ENCODE data around the gene TMEM132A.

DNA sequence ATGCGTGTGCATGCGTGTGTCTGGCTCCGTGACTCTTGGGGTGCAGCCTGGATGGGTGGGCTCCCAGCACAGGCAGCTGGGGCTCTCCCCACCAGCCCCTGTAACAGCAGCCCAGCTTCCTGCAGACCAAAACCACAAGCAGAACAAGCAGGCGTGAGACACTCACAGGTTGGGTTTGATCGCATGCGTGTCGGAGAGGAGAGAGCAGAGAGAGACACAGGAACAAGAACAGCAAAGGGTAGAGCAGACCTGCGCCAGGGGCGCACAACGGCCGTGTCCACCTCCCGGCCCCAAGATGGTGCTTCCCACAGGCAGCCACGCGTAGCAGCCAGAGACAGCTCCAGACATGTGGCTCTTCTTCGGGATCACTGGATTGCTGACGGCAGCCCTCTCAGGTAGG, 47.3 kb downstream of the TMEM132A start, which contains the start of gene CD6:
- TF ChIP-seq, protein P1, sequence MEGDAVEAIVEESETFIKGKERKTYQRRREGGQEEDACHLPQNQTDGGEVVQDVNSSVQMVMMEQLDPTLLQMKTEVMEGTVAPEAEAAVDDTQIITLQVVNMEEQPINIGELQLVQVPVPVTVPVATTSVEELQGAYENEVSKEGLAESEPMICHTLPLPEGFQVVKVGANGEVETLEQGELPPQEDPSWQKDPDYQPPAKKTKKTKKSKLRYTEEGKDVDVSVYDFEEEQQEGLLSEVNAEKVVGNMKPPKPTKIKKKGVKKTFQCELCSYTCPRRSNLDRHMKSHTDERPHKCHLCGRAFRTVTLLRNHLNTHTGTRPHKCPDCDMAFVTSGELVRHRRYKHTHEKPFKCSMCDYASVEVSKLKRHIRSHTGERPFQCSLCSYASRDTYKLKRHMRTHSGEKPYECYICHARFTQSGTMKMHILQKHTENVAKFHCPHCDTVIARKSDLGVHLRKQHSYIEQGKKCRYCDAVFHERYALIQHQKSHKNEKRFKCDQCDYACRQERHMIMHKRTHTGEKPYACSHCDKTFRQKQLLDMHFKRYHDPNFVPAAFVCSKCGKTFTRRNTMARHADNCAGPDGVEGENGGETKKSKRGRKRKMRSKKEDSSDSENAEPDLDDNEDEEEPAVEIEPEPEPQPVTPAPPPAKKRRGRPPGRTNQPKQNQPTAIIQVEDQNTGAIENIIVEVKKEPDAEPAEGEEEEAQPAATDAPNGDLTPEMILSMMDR (IDR thresholded peaks at IDR 0.05; ENCODE audit: low read depth, low read length) = no peak
- TF ChIP-seq POLR2A (IDR thresholded peaks at IDR 0.05; ENCODE audit: extremely low read depth, insufficient read length) = no peak

Measured in NB4 (cell line).